Right atrium auricular region (tissue), 2 donors: ENCODE data around the gene LRSAM1. TPM values are rescaled to one million over a fixed set of nuclear protein-coding genes. Genes with fewer than 3 reads are reported as not detected.

ENCODE experiments used
- DNase-seq: peaks from one replicate; pipeline ENCODE4 v3.0.0-alpha.2; 2019; ENCODE audit warnings: low spot score
- H3K27ac ChIP-seq, 2 donors: fragments of 200-600 bp; sonication (generic); 1 replicate in 1 of 2; 2 replicates in 1 of 2; pipeline ENCODE4 v1.5.1; 2016 to 2019
- H3K27me3 ChIP-seq, 2 donors: fragments of 200-600 bp; sonication (generic); one replicate each; pipeline versions ENCODE4 v1.5.1 to v1.6.0; 2017 to 2019
- H3K36me3 ChIP-seq: fragments of 200-600 bp; sonication (generic); one replicate; pipeline ENCODE4 v1.5.1; 2016
- H3K4me1 ChIP-seq, 2 donors: fragments of 200-600 bp; sonication (generic); one replicate each; pipeline versions ENCODE4 v1.5.1 to v1.6.0; 2017 to 2019
- H3K4me3 ChIP-seq, 2 donors: fragments of 200-600 bp; sonication (generic); 1 replicate in 1 of 2; 2 replicates in 1 of 2; pipeline ENCODE4 v1.5.1; 2017 to 2019; ENCODE audit warnings: mild to moderate bottlenecking in 1 of 2, moderate library complexity in 1 of 2
- H3K9me3 ChIP-seq, 2 donors: fragments of 200-600 bp; sonication (generic); one replicate each; pipeline ENCODE4 v1.5.1; 2019
- CTCF ChIP-seq, 2 donors: fragments of 200-600 bp; sonication (generic); IDR thresholded peaks; one replicate each; pipeline ENCODE4 v1.5.1; 2019; ENCODE audit warnings: antibody characterized with exemption in 2 of 2
- total RNA-seq, 2 donors: library from RNA; depleted of rRNA; stranded (reverse); fragments of >200 nt; gene quantifications; one replicate each; pipeline ENCODE4 v1.1.0, GENCODE V29; 2016

Gene LRSAM1
- total RNA-seq, 2 donors from 2014 or later = 12.0 to 23.1 TPM

DNA sequence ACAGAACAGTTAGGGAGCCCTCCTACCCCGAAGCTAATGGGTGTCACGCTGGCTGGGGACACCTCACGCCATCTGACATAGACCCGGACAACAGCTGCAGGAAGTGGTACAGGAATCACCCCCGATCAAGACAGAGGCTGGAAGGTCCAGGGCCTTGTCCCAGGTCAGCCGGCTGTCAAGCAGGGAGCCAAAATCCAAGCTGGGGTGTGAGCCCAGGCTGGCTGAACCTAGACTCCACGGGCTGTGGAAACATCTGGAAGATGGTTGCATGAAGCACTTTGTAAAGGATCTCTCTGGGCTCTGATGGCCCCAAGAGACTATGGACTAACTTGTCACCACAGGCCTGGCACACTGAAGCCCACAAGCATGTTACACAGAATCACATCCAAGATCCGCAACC lies 91.9 kb downstream of the LRSAM1 start:
- peak overlapping the region; percentile 50 to 60 for H3K27ac ChIP-seq
- TF ChIP-seq CTCF (IDR thresholded peaks at IDR 0.05) = no peak
- H3K4me3 ChIP-seq = no peak overlapping the region
- no peaks in the 10 kb centered on the region for H3K9me3 ChIP-seq
- DNase-seq = no peak
- H3K36me3 ChIP-seq = no peaks in the 10 kb centered on the region
- H3K27me3 ChIP-seq = no peaks in the 10 kb centered on the region
- H3K4me1 ChIP-seq = peaks cover 0 to 78% of the 10 kb centered on the region in 2 donors

GRCh38 chr9:127543973-127544533 lies 92.7 kb downstream of the LRSAM1 start:
- peaks cover 0 to 79% of the 10 kb centered on the region in 2 donors for H3K4me1 ChIP-seq
- no peaks in the 10 kb centered on the region for H3K36me3 ChIP-seq
- TF ChIP-seq CTCF (IDR thresholded peaks at IDR 0.05) = no peak
- no peak for DNase-seq
- no peaks in the 10 kb centered on the region for H3K9me3 ChIP-seq
- no peak overlapping the region for H3K27ac ChIP-seq
- no peaks in the 10 kb centered on the region for H3K27me3 ChIP-seq
- no peak overlapping the region for H3K4me3 ChIP-seq

GRCh38 chr9:127545196-127546124 lies 94.2 kb downstream of the LRSAM1 start:
- no peaks in the 10 kb centered on the region for H3K9me3 ChIP-seq
- H3K36me3 ChIP-seq = no peaks in the 10 kb centered on the region
- peak overlapping the region; percentile 67 to 71 for H3K27ac ChIP-seq
- peaks cover 0 to 78% of the 10 kb centered on the region in 2 donors for H3K4me1 ChIP-seq
- DNase-seq = no peak
- TF ChIP-seq CTCF (IDR thresholded peaks at IDR 0.05) = no peak
- no peaks in the 10 kb centered on the region for H3K27me3 ChIP-seq
- H3K4me3 ChIP-seq = no peak overlapping the region

DNA sequence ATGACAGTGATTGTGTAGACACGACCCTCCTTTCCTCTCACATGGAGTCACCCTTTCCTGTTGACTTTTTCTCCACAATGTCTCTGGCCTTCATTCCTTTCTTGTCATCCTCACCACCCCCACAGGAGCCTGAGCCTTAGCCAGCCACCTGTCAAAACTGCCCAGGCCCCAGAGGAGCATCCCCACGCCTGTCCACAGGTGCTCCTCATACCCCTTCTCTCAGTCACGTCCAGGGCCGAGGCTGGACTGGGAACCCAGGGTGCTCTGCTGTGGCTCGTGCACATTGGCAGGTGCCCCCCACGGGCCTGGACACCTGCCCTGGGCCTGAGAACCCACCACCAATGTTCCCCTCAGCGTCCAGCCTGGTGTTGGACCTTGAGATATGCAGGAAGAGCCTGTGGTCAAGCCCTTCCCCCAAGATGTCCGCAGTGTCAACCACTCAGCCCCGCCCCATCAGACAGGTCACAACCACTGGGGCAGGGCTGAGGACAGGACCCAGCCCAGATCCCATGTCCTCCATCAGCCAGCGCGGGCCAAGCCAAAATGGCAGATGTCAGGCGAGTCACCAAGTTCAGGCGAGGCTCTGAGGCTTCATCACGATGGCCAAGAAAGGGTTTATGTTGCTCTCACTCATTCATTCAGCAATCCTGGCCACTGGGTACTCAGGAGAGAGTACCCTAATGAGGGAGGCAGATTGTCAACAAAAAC lies 95.0 kb downstream of the LRSAM1 start:
- Histone ChIP-seq H3K27me3 (no peaks in the 10 kb centered on the region), H3K27ac (peak overlapping the region; percentile 67 to 71), H3K36me3 (no peaks in the 10 kb centered on the region), H3K4me3 (no peak overlapping the region), H3K9me3 (no peaks in the 10 kb centered on the region), H3K4me1 (peaks cover 0 to 78% of the 10 kb centered on the region in 2 donors)
- TF ChIP-seq CTCF (IDR thresholded peaks at IDR 0.05) = no peak
- DNase-seq = no peak

DNA sequence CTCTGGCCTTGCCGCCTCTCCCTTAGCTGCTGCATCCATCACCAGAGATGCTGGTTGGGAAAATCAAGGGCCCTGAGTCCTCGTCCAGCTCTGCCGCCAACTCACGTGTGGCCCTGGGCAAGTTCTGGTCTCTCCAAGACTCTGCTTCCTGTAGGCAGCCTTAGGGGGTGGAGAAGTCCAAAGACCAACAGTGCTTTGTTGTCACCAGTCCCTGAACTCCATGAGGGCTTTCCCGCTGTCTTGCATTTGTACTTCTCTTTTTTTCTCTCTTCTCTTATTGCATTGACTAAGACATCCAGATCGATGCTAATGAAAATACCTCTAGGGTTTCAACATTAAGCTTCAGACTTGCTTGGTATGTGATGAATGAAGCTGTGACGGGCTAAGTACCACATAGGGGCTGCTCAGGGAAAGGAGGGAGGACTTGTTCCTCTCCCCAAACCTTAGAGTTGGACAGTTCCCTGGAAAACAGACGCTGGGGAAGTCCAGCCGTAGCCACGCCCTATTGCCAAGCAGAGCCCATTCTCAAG lies 97.1 kb downstream of the LRSAM1 start:
- DNase-seq = no peak
- no peak for TF ChIP-seq CTCF (IDR thresholded peaks at IDR 0.05)
- Histone ChIP-seq H3K9me3 (no peaks in the 10 kb centered on the region), H3K27ac (no peak overlapping the region), H3K36me3 (no peaks in the 10 kb centered on the region), H3K4me3 (no peak overlapping the region), H3K4me1 (peaks cover 0 to 68% of the 10 kb centered on the region in 2 donors), H3K27me3 (no peaks in the 10 kb centered on the region)
